IMR-90 (cell line): Measurements from ENCODE around the gene INO80E.

Experiments used
- BHLHE40 ChIP-seq: fragments of 150-350 bp; IDR thresholded peaks from 2 replicates; pipeline ENCODE4 v1.6.1; 2016; ENCODE audit warnings: mild to moderate bottlenecking, low read depth, low read length
- CTCF ChIP-seq: conservative IDR thresholded peaks from 2 replicates; pipeline ENCODE4 v1.5.1; 2012; ENCODE audit warnings: mild to moderate bottlenecking, low read depth, low read length, improper control_type of control experiment
- USF2 ChIP-seq: fragments of 150-350 bp; IDR thresholded peaks from 2 replicates; pipeline ENCODE4 v1.6.1; 2017; ENCODE audit warnings: mild to moderate bottlenecking, antibody characterized with exemption, low read length, low read depth

- TF ChIP-seq BHLHE40 (no peak), USF2 (no peak), CTCF (no peak)
Measured at GRCh38 chr16:30027588-30028437, 31.8 kb downstream of the INO80E start.
